HCT116 (cell line): Measurements from ENCODE around the gene GRIP2. TPM values are rescaled to one million over a fixed set of nuclear protein-coding genes. Genes with fewer than 3 reads are reported as not detected.
A peak's percentile ranks its signal among the peaks of the same experiment; 100 is the strongest.

Experiments used
- ATAC-seq: fragments of 200-7000 bp; cut with Tn5 transposase; 2 replicates; pipeline ENCODE4 v1.9.1; 2020; ENCODE audit warnings: mild to moderate bottlenecking, moderate library complexity
- BruUV-seq: library from RNA; stranded (reverse); fragments of 400-500 nt; replicated peaks from 2 replicates; lab custom pipeline; 2021; lab: Mats Ljungman, UMichigan
- CTCF ChIA-PET: fragments of 300-600 bp; sonication (Branson Sonifier 250); formaldehyde crosslinking; loops from one replicate; lab custom pipeline; 2021; ENCODE audit warnings: antibody characterized with exemption; lab: Charles Lee
- POLR2A ChIA-PET: fragments of 300-600, 350-600 bp; sonication (Branson Sonifier 250); formaldehyde crosslinking; loops from one replicate; lab custom pipeline; 2021; ENCODE audit warnings: antibody characterized with exemption; lab: Charles Lee
- RAD21 ChIA-PET, 2 experiments: fragments of 300-600 bp; sonication (Branson Sonifier 250); formaldehyde crosslinking; loops; one replicate each; lab custom pipeline; 2023; ENCODE audit warnings: low total read pairs in 2 of 2; ENCODE audit not compliant: uncharacterized antibody in 2 of 2, unreplicated experiment in 2 of 2, low non-redundant PET in 1 of 2; lab: Charles Lee
- DNase-seq: peaks from one replicate; pipeline ENCODE4 v3.0.0-alpha.2; 2010; ENCODE audit warnings: low read depth, low spot score
- H2AFZ ChIP-seq: fragments of 200-600 bp; shearing (Covaris generic), sonication (generic); 2 replicates; pipeline ENCODE4 v1.6.1; 2017; ENCODE audit warnings: low read depth, mixed run types, mixed read lengths, antibody characterized with exemption, low read length; ENCODE audit not compliant: poor library complexity, severe bottlenecking
- H3K27ac ChIP-seq: 2 replicates; pipeline ENCODE4 v1.5.1; 2012; ENCODE audit warnings: low read depth, low read length
- H3K27me3 ChIP-seq: fragments of 200-600 bp; sonication (generic); 2 replicates; pipeline ENCODE4 v1.6.1; 2016; ENCODE audit warnings: mixed run types, low read length, mixed read lengths; ENCODE audit not compliant: insufficient read depth
- H3K36me3 ChIP-seq, 2 experiments: fragments of 200-500 bp in 1 of 2; fragments of 200-600 bp in 1 of 2; sonication (Bioruptor generic) in 1 of 2; sonication (generic) in 1 of 2; 2 replicates each; pipeline versions ENCODE4 v1.5.1 to v1.6.1; 2014 to 2016; ENCODE audit warnings: low read length in 2 of 2, inconsistent platforms in 1 of 2, mixed read lengths in 1 of 2, mixed run types in 1 of 2; ENCODE audit not compliant: insufficient read depth in 2 of 2, control insufficient read depth in 1 of 2
- H3K4me1 ChIP-seq, 2 experiments: fragments of 200-600 bp in 1 of 2; sonication (generic) in 1 of 2; 2 replicates each; pipeline versions ENCODE4 v1.5.1 to v1.6.1; 2012 to 2017; ENCODE audit warnings: low read length in 2 of 2, inconsistent platforms in 1 of 2, mild to moderate bottlenecking in 1 of 2, mixed read lengths in 1 of 2, mixed run types in 1 of 2, moderate library complexity in 1 of 2; ENCODE audit not compliant: insufficient read depth in 2 of 2, control insufficient read depth in 1 of 2
- H3K4me2 ChIP-seq: fragments of 200-600 bp; sonication (generic); 2 replicates; pipeline ENCODE4 v1.6.1; 2017; ENCODE audit warnings: mixed run types, low read length, mixed read lengths
- H3K4me3 ChIP-seq, 2 experiments: fragments of 200-600 bp in 1 of 2; sonication (generic) in 1 of 2; replicated peaks in 1 of 2; 2 replicates each; pipeline ENCODE4 v1.5.1; 2011 to 2016; ENCODE audit warnings: low read length in 2 of 2, control low read depth in 1 of 2, low read depth in 1 of 2, mild to moderate bottlenecking in 1 of 2, mixed read lengths in 1 of 2, mixed run types in 1 of 2
- H3K79me2 ChIP-seq: fragments of 200-600 bp; sonication (generic); 2 replicates; pipeline ENCODE4 v1.6.1; 2017; ENCODE audit warnings: mild to moderate bottlenecking, mixed run types, low read length, moderate library complexity, mixed read lengths; ENCODE audit not compliant: insufficient read depth
- H3K9ac ChIP-seq: fragments of 200-600 bp; sonication (generic); 2 replicates; pipeline ENCODE4 v1.6.1; 2016; ENCODE audit warnings: low read length, mixed read lengths
- H3K9me2 ChIP-seq: fragments of 200-600 bp; sonication (generic), shearing (Covaris generic); 2 replicates; pipeline ENCODE4 v1.6.1; 2017; ENCODE audit warnings: mixed run types, mild to moderate bottlenecking, moderate library complexity; ENCODE audit not compliant: insufficient read depth
- H3K9me3 ChIP-seq, 2 experiments: fragments of 200-500 bp in 1 of 2; fragments of 200-600 bp in 1 of 2; sonication (Bioruptor generic) in 1 of 2; sonication (generic) in 1 of 2; 2 replicates each; pipeline ENCODE4 v1.6.1; 2014 to 2017; ENCODE audit warnings: low read length in 2 of 2, mixed read lengths in 2 of 2, inconsistent platforms in 1 of 2, low read depth in 1 of 2, mild to moderate bottlenecking in 1 of 2, mixed run types in 1 of 2, moderate library complexity in 1 of 2; ENCODE audit not compliant: control insufficient read depth in 1 of 2, insufficient read depth in 1 of 2
- H4K20me1 ChIP-seq: fragments of 200-600 bp; sonication (generic), shearing (Covaris generic); 2 replicates; pipeline ENCODE4 v1.6.1; 2017; ENCODE audit warnings: mixed run types, mild to moderate bottlenecking, moderate library complexity; ENCODE audit not compliant: insufficient read depth
- SIN3A ChIP-seq: IDR thresholded peaks from 2 replicates; pipeline ENCODE4 v1.6.1; 2012; ENCODE audit warnings: low read depth
- TCF7L2 ChIP-seq: IDR thresholded peaks from 2 replicates; pipeline ENCODE4 v1.7.0; 2011; ENCODE audit warnings: borderline replicate concordance, inconsistent platforms; ENCODE audit not compliant: insufficient read depth, insufficient read length; ENCODE audit errors: extremely low read depth
- intact Hi-C: fragments of 100-400 bp; cut with micrococcal nuclease; formaldehyde crosslinking; loops from 2 replicates; pipeline ENCODE4 v1.10.0; 2022
- total RNA-seq: library from RNA; stranded (reverse); gene quantifications from one replicate; pipeline ENCODE4 v1.2.1, GENCODE V29; 2021; ENCODE audit not compliant: unreplicated experiment

GRIP2 gene
- total RNA-seq, 1 experiment from 2014 or later: 0.34 TPM

- Histone ChIP-seq H3K79me2 (no peaks in the 10 kb centered on the region), H2AFZ (no peak overlapping the region), H4K20me1 (no peaks in the 10 kb centered on the region), H3K9me2 (no peaks in the 10 kb centered on the region), H3K9ac (no peak overlapping the region), H3K9me3 (no peaks in the 10 kb centered on the region), H3K27me3 (no peaks in the 10 kb centered on the region; the same call in 1 of the 2 replicates), H3K4me1 (peaks cover 6 to 8% of the 10 kb centered on the region in 2 experiments; a peak in 2 of 4 replicates), H3K27ac (no peak overlapping the region), H3K4me3 (no peak overlapping the region), H3K4me2 (no peak overlapping the region), H3K36me3 (no peaks in the 10 kb centered on the region)
- ATAC-seq (no peak), DNase-seq (no peak)
- TF ChIP-seq TCF7L2: no peak
- intact Hi-C loops: no loop called here
- RAD21 ChIA-PET: no interaction called here
- CTCF ChIA-PET: no interaction called here
- BruUV-seq: no TSS peak
- POLR2A ChIA-PET: no interaction called here
Measured at GRCh38 chr3:14558029-14558428, 17.9 kb upstream of the GRIP2 start.

- Histone ChIP-seq H3K27me3 (no peaks in the 10 kb centered on the region), H3K9me3 (no peaks in the 10 kb centered on the region), H3K9ac (no peak overlapping the region), H3K4me2 (no peak overlapping the region), H2AFZ (no peak overlapping the region), H3K36me3 (no peaks in the 10 kb centered on the region), H3K4me3 (no peak overlapping the region), H3K79me2 (no peaks in the 10 kb centered on the region), H3K4me1 (peaks cover 6 to 8% of the 10 kb centered on the region in 2 experiments; a peak in 2 of 4 replicates), H4K20me1 (no peaks in the 10 kb centered on the region), H3K27ac (no peak overlapping the region), H3K9me2 (no peaks in the 10 kb centered on the region)
- TF ChIP-seq SIN3A: no peak
- TF ChIP-seq TCF7L2: peak; percentile 41
- DNase-seq: no peak
- CTCF ChIA-PET: no interaction called here
- RAD21 ChIA-PET: no interaction called here
- peak; percentile 64 for ATAC-seq
- intact Hi-C loops: no loop called here
- BruUV-seq: no TSS peak
- POLR2A ChIA-PET: no interaction called here
Measured at GRCh38 chr3:14555835-14556234, 15.7 kb upstream of the GRIP2 start.
